ENCODE results near the gene HOMER2. TPM values are rescaled to one million over a fixed set of nuclear protein-coding genes. Genes with fewer than 3 reads are reported as not detected.
A peak's percentile ranks its signal among the peaks of the same experiment; 100 is the strongest.

Gene HOMER2
- total and polyA plus RNA-seq, 12 donors: 12.3 to 64.4 (median 43.2) TPM

- H3K36me3 ChIP-seq: peaks cover 0 to 9% (median 0%) of the 10 kb centered on the region in 9 donors
- H3K4me3 ChIP-seq: no peak overlapping the region
- peaks cover 0 to 7% (median 0%) of the 10 kb centered on the region in 9 donors for H3K4me1 ChIP-seq
- WGBS, 2 donors: 90 to 93% methylated on average over 11 of the region's 11 CpGs
- intact Hi-C loops (cut with DNase I): loop anchor here in 3 of 10 donors (5.0 to 10.0 kb wide), 2 partner anchors 126 to 128 kb away; partner anchors contain the start of gene RAMAC (in 3 of the 3)
- TF ChIP-seq CTCF (IDR thresholded peaks at IDR 0.05): no peak
- H3K27me3 ChIP-seq: no peaks in the 10 kb centered on the region
- no peak for DNase-seq
- ATAC-seq: no peak
- H3K27ac ChIP-seq: no peak overlapping the region
- H3K9me3 ChIP-seq: no peaks in the 10 kb centered on the region
Observed at GRCh38 chr15:82858932-82859331, 93.6 kb downstream of the HOMER2 start.

- no peaks in the 10 kb centered on the region for H3K9me3 ChIP-seq
- no peak for DNase-seq
- ATAC-seq: no peak
- H3K27me3 ChIP-seq: no peaks in the 10 kb centered on the region
- intact Hi-C loops (cut with DNase I): loop anchor here in 3 of 10 donors (5.0 to 10.0 kb wide), 2 partner anchors 128 to 131 kb away; partner anchors contain the start of gene RAMAC (in 3 of the 3)
- WGBS, 2 donors: 93% methylated on average over 10 of the region's 10 CpGs
- no peak overlapping the region for H3K4me3 ChIP-seq
- no peak for TF ChIP-seq CTCF (IDR thresholded peaks at IDR 0.05)
- H3K4me1 ChIP-seq: peaks cover 0 to 7% (median 0%) of the 10 kb centered on the region in 9 donors
- H3K27ac ChIP-seq: peak overlapping the region in 3 of 10 donors; percentile 20 to 60 (median 53)
- peaks cover 0 to 9% (median 0%) of the 10 kb centered on the region in 9 donors for H3K36me3 ChIP-seq
Observed at GRCh38 chr15:82856397-82857170, 95.9 kb downstream of the HOMER2 start.

GRCh38 chr15:82855286-82856100 lies 97.0 kb downstream of the HOMER2 start:
- intact Hi-C loops (cut with DNase I): loop anchor here in 3 of 10 donors (5.0 to 10.0 kb wide), 2 partner anchors 129 to 132 kb away; partner anchors contain the start of gene RAMAC (in 3 of the 3)
- H3K36me3 ChIP-seq: peaks cover 0 to 15% (median 0%) of the 10 kb centered on the region in 9 donors
- peaks cover 0 to 7% (median 0%) of the 10 kb centered on the region in 9 donors for H3K4me1 ChIP-seq
- 78 to 80% methylated on average over 16 to 17 of the region's 17 CpGs for WGBS, 2 donors
- DNase-seq (peak in 1 of 2 donors; percentile 17), ATAC-seq (peak in 7 of 8 donors; percentile 37 to 80 (median 53))
- no peaks in the 10 kb centered on the region for H3K27me3 ChIP-seq
- H3K4me3 ChIP-seq: peak overlapping the region in 3 of 10 donors; percentile 4 to 19 (median 5)
- H3K9me3 ChIP-seq: no peaks in the 10 kb centered on the region
- TF ChIP-seq CTCF (IDR thresholded peaks at IDR 0.05): no peak
- H3K27ac ChIP-seq: peak overlapping the region in 5 of 10 donors; percentile 20 to 60 (median 58)

GRCh38 chr15:82854554-82854953 lies 98.0 kb downstream of the HOMER2 start:
- no peak for TF ChIP-seq CTCF (IDR thresholded peaks at IDR 0.05)
- Histone ChIP-seq H3K27me3 (no peaks in the 10 kb centered on the region), H3K27ac (no peak overlapping the region), H3K36me3 (peaks cover 0 to 15% (median 0%) of the 10 kb centered on the region in 9 donors), H3K4me3 (no peak overlapping the region), H3K4me1 (peaks cover 0 to 14% (median 7%) of the 10 kb centered on the region in 9 donors), H3K9me3 (no peaks in the 10 kb centered on the region)
- intact Hi-C loops (cut with DNase I): loop anchor here in 4 of 10 donors (5.0 to 10.0 kb wide), 2 partner anchors 130 to 133 kb away; partner anchors contain the start of gene RAMAC (in 4 of the 4)
- DNase-seq: no peak
- WGBS, 2 donors: 93 to 94% methylated on average over 21 of the region's 21 CpGs
- peak in 1 of 8 donors; percentile 42 for ATAC-seq

Data from heart right ventricle (tissue), 16 donors.